ENCODE results near the gene SORCS2.

- no peak for TF ChIP-seq RAD21 (IDR thresholded peaks at IDR 0.05; ENCODE audit: low read depth)
- TF ChIP-seq TCF12 (IDR thresholded peaks at IDR 0.05; ENCODE audit: low read depth) = peak; percentile 43; the same call in 1 of the 2 replicates
- TF ChIP-seq CREB1 (IDR thresholded peaks at IDR 0.05; ENCODE audit: low read depth) = no peak
- no peak for TF ChIP-seq EP300 (IDR thresholded peaks at IDR 0.05; ENCODE audit: borderline replicate concordance)
- TF ChIP-seq TAF1 (IDR thresholded peaks at IDR 0.05; ENCODE audit: low read depth) = no peak
- 0 out of 2 replicates have a peak, but pooled peaks have one; percentile 28 for TF ChIP-seq ZBTB7A (IDR thresholded peaks at IDR 0.05; ENCODE audit: low read depth)
- TF ChIP-seq TEAD4 (IDR thresholded peaks at IDR 0.05) = no peak
- no peak for TF ChIP-seq MAX (IDR thresholded peaks at IDR 0.05)
- no peak for TF ChIP-seq EGR1 (IDR thresholded peaks at IDR 0.05)
- TF ChIP-seq REST (IDR thresholded peaks at IDR 0.05; ENCODE audit: low read depth) = no peak
- TF ChIP-seq CEBPB (IDR thresholded peaks at IDR 0.05) = peak; percentile 92
- TF ChIP-seq FOXM1 (IDR thresholded peaks at IDR 0.05; ENCODE audit: borderline replicate concordance, low read depth) = no peak
- TF ChIP-seq NFIC (IDR thresholded peaks at IDR 0.05) = no peak
- TF ChIP-seq USF1 (IDR thresholded peaks at IDR 0.05) = no peak
Observed at GRCh38 chr4:7212101-7212674, 19.9 kb downstream of the SORCS2 start.

All from Ishikawa (cell line).